ENCODE results near the gene DTNBP1. TPM values are rescaled to one million over a fixed set of nuclear protein-coding genes. Genes with fewer than 3 reads are reported as not detected.
A peak's percentile ranks its signal among the peaks of the same experiment; 100 is the strongest.

Gene DTNBP1
- total and polyA plus RNA-seq, 2 of the 4 experiments (the other 2 are of a cell fraction): 4.8 to 18.7 TPM

DNA sequence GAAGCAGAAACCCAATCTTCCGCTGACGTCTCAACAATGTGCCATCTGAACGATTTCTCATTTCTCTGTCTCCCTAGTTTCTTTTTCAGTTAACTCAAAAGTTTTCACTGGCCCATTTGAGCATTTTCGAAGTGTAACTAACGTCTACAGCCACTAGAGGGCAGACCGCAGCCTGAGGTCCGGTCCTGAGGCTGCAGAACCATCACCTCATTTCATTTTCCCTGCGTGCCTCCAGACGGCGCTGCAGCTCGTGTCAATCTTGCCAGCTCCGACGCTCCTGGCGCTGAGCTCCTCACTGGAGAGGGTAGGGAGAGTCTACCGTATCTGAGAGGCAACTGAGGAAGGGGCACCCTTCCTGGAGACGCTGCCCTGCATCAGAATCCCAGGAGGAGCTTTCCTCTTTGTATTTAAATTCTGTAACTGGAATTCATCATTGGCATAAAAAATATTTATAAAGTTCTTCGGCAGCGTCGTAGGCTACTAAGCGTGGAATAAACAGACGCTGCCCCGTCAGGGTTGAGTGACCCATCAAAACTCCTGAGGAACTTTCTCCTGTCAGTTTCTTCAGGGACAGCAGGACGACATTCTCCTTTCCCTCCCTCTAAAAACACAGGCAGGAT lies 28.5 kb upstream of the DTNBP1 start (continued):
- TF ChIP-seq RCOR1 (IDR thresholded peaks at IDR 0.05; ENCODE audit: insufficient replicate concordance, low read length): peak; percentile 47

GRCh38 chr6:15690510-15690909 lies 27.7 kb upstream of the DTNBP1 start:
- in situ Hi-C loops (cut with MboI; ENCODE audit: low sequenced_read_pairs) (loop anchor here (5.0 kb wide), 1 partner anchor 517 kb away; no protein-coding TSS in a partner anchor), intact Hi-C loops (cut with micrococcal nuclease) (no loop called here), dilution Hi-C loops (cut with HindIII; ENCODE audit: low sequenced_read_pairs, unreplicated experiment) (loop anchor here (25.0 kb wide), 1 partner anchor 497 kb away; no protein-coding TSS in a partner anchor)
- no peak overlapping the region for H2AK9ac ChIP-seq (replicated peaks; ENCODE audit: low read depth, low read length, poor library complexity)
- H2AFZ ChIP-seq (replicated peaks; ENCODE audit: low read length, poor library complexity): no peak overlapping the region
- peaks cover 11% of the 10 kb centered on the region for H3K27me3 ChIP-seq (ENCODE audit: control insufficient read depth, insufficient read depth, low read length)
- ChIA-PET POLR2A (ENCODE audit: unreplicated experiment) (no interaction called here), CTCF (no interaction called here)
- no peak overlapping the region for H3K27ac ChIP-seq (ENCODE audit: insufficient read depth, low read length)
- H4K5ac ChIP-seq (ENCODE audit: low read depth, low read length): no peak overlapping the region
- no peak overlapping the region for H3K4me3 ChIP-seq (ENCODE audit: insufficient read depth, low read depth, low read length)
- ATAC-seq (ENCODE audit: low read depth): no peak
- BruUV-seq (replicated peaks): no TSS peak
- no peaks in the 10 kb centered on the region for H3K4me1 ChIP-seq (ENCODE audit: control insufficient read depth, insufficient read depth, low read length)
- no peak overlapping the region for H3K4me2 ChIP-seq (ENCODE audit: low read depth, low read length)
- no peak overlapping the region for H3K23ac ChIP-seq (ENCODE audit: low read depth, low read length)
- no peak overlapping the region for H3K56ac ChIP-seq (ENCODE audit: extremely low read depth, insufficient read depth, low read length)
- no peak overlapping the region for H2AK5ac ChIP-seq (ENCODE audit: low read depth, low read length)
- H2BK5ac ChIP-seq (ENCODE audit: low read depth, low read length, poor library complexity, severe bottlenecking): no peak overlapping the region
- H3K18ac ChIP-seq (ENCODE audit: low read depth, low read length): no peak overlapping the region
- DNase-seq: no peak
- no peak overlapping the region for H3K14ac ChIP-seq (replicated peaks; ENCODE audit: low read depth, low read length)
- H2BK15ac ChIP-seq (ENCODE audit: low read depth, low read length): no peak overlapping the region
- H3K9me3 ChIP-seq (ENCODE audit: control insufficient read depth, insufficient read depth, low read length): no peaks in the 10 kb centered on the region; the same call in 1 of the 2 replicates
- H3K36me3 ChIP-seq (ENCODE audit: control insufficient read depth, insufficient read depth, low read length): no peaks in the 10 kb centered on the region
- H2BK120ac ChIP-seq (ENCODE audit: low read depth, low read length): no peak overlapping the region
- no peaks in the 10 kb centered on the region for H4K20me1 ChIP-seq (ENCODE audit: insufficient read depth, low read length)
- no peak overlapping the region for H4K91ac ChIP-seq (ENCODE audit: insufficient read depth, low read depth, low read length)
- H3K9ac ChIP-seq (ENCODE audit: low read depth, low read length): no peak overlapping the region
- no peaks in the 10 kb centered on the region for H3K9me1 ChIP-seq (ENCODE audit: insufficient read depth, low read length)
- H4K8ac ChIP-seq (ENCODE audit: low read depth in 2 of 2, low read length in 2 of 2): no peak overlapping the region
- no peak overlapping the region for H2BK20ac ChIP-seq (ENCODE audit: low read depth, low read length)
- H3K79me1 ChIP-seq (ENCODE audit: low read depth in 1 of 2, low read length in 2 of 2): no peaks in the 10 kb centered on the region
- H3K4ac ChIP-seq (ENCODE audit: low read depth, low read length): no peak overlapping the region
- TF ChIP-seq RFX5 (IDR thresholded peaks at IDR 0.05; ENCODE audit: low read depth, low read length): no peak
- TF ChIP-seq RAD21 (IDR thresholded peaks at IDR 0.05; ENCODE audit: low read length): no peak
- no peak for TF ChIP-seq MAFK (IDR thresholded peaks at IDR 0.05; ENCODE audit: low read depth, low read length)
- no peak for TF ChIP-seq ELK1 (IDR thresholded peaks at IDR 0.05; ENCODE audit: borderline replicate concordance, low read depth, low read length)
- no peak for TF ChIP-seq POLR2A (IDR thresholded peaks at IDR 0.05; ENCODE audit: low read depth, low read length)
- TF ChIP-seq SMC3 (IDR thresholded peaks at IDR 0.05; ENCODE audit: low read depth, low read length): no peak
- no peak for TF ChIP-seq RCOR1 (IDR thresholded peaks at IDR 0.05; ENCODE audit: insufficient replicate concordance, low read length)
- no peak for TF ChIP-seq BHLHE40 (IDR thresholded peaks at IDR 0.05; ENCODE audit: low read depth, low read length)
- TF ChIP-seq MAZ (IDR thresholded peaks at IDR 0.05; ENCODE audit: borderline replicate concordance, low read depth, low read length): no peak
- no peak for TF ChIP-seq USF2 (IDR thresholded peaks at IDR 0.05; ENCODE audit: low read depth, low read length)
- TF ChIP-seq CEBPB (IDR thresholded peaks at IDR 0.05; ENCODE audit: low read depth, low read length): no peak
- no peak for TF ChIP-seq CHD1 (IDR thresholded peaks at IDR 0.05; ENCODE audit: low read depth, low read length)
- no peak for TF ChIP-seq MXI1 (IDR thresholded peaks at IDR 0.05; ENCODE audit: borderline replicate concordance, low read depth, low read length)
- no peak for TF ChIP-seq NFE2L2 (IDR thresholded peaks at IDR 0.05; ENCODE audit: low read depth, low read length)
